ENCODE data around the gene TRMT11.

DNA sequence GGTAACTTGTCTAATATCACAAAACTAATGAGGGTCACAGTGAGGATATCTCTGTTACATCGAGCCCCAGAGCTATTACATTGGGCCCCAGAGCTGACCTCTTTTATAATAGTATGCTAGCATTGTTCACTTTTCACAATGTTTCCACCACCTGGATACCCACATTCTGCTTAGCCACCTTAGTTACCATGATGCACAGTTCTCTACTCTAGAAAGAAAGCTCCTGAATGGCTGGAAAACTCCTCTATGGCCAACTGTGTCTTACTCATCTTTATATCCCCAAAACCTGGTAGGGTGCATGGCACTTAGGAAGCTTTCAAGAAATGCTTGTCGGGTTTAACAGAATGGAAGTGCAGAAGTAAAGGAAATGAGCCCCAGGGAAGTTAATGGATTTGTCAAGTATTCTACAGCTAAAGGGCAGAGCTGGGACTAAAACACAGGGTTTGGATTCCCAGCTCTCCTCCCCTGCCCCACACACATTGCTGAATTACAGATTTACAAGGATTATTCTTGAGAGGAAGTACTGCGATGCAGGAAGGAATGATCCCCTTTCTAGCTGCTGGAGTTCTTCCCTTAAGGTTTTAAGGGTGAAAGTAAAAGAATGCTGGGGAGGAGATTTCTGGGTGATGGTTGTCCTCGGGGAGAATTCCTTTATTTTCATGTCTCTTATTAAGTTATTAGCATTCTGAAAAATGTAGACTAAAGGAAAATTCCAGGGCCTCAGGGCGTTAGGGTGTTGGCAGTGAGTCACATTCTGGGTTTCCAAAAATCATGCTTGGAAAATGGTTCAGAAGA lies 45.9 kb upstream of the TRMT11 start:
- TF ChIP-seq POLR2A (IDR thresholded peaks at IDR 0.05; ENCODE audit: low read depth, low read length) (no peak), POLR2AphosphoS5 (IDR thresholded peaks at IDR 0.05; ENCODE audit: low read depth, low read length) (no peak), TAF1 (IDR thresholded peaks at IDR 0.05; ENCODE audit: low read depth, low read length) (no peak)

Measured in GM12891 (cell line).